Measurements from ENCODE around the gene CLDN6.

DNA sequence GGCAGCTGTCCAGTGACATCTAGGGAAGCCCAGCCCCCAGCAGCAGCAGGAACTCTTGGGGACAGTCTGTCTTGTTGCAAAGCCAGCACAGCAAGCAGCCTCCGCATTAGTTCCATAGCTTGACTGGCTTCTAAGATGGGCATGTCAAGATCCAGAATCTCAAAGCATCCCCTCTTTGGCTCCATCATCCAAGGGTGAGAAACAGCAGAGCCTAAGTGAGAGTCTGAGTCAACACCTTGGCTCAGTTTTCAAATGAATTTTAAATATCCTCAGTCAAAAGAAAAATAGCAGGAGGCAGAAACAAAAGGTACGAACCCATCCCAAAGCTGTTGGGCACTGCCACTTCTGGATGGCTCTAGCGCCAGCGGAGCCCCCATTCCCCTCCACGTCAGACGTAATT, 3.0 kb downstream of the CLDN6 start:
- TF ChIP-seq, protein P1, sequence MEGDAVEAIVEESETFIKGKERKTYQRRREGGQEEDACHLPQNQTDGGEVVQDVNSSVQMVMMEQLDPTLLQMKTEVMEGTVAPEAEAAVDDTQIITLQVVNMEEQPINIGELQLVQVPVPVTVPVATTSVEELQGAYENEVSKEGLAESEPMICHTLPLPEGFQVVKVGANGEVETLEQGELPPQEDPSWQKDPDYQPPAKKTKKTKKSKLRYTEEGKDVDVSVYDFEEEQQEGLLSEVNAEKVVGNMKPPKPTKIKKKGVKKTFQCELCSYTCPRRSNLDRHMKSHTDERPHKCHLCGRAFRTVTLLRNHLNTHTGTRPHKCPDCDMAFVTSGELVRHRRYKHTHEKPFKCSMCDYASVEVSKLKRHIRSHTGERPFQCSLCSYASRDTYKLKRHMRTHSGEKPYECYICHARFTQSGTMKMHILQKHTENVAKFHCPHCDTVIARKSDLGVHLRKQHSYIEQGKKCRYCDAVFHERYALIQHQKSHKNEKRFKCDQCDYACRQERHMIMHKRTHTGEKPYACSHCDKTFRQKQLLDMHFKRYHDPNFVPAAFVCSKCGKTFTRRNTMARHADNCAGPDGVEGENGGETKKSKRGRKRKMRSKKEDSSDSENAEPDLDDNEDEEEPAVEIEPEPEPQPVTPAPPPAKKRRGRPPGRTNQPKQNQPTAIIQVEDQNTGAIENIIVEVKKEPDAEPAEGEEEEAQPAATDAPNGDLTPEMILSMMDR (conservative IDR thresholded peaks at IDR 0.05; ENCODE audit: low read length): no peak
- TF ChIP-seq EZH2phosphoT487 (IDR thresholded peaks at IDR 0.05; ENCODE audit: borderline replicate concordance, low read depth, low read length): no peak
